Adipose tissue (tissue), 3 donors: Measurements from ENCODE around the gene PGBD5. TPM values are rescaled to one million over a fixed set of nuclear protein-coding genes. Genes with fewer than 3 reads are reported as not detected.

ENCODE experiments used
- H3K27ac ChIP-seq: one replicate; pipeline ENCODE4 v1.5.1; 2013; ENCODE audit warnings: low read depth, low read length
- WGBS, 3 donors: extraction: QIAGEN DNeasy Blood & Tissue Kit; methylation state at CpG; one replicate each; pipeline ENCODE4 v1.1.7; 2013; 5-methylcytosine and 5-hydroxymethylcytosine counted together
- polyA plus RNA-seq, 3 donors: library from polyadenylated mRNA; stranded (reverse); fragments of 200-250 nt; gene quantifications; one replicate each; pipeline ENCODE4 v1.2.3, GENCODE V29; 2013
- donor health status: healthy with polysubstance abuse.
- donor health status: Bipolar disorder and iron deficiency.
- donor health status: healthy.

PGBD5 gene
- polyA plus RNA-seq, 3 donors, result 0.48 to 15.7 TPM; not detected in 1

GRCh38 chr1:230361941-230362340 is 64.2 kb downstream of the PGBD5 start:
- 86 to 87% (median 87%) methylated on average over 10 of the region's 10 CpGs for WGBS, 3 donors
- no peak overlapping the region for H3K27ac ChIP-seq

- 63 to 90% (median 72%) methylated on average over 7 of the region's 7 CpGs for WGBS, 3 donors
Measured at GRCh38 chr1:230359992-230360668, 66.0 kb downstream of the PGBD5 start.

GRCh38 chr1:230356869-230357794 is 69.0 kb downstream of the PGBD5 start:
- WGBS, 3 donors, result 85 to 88% (median 88%) methylated on average over 46 to 47 of the region's 47 CpGs
- no peak overlapping the region for H3K27ac ChIP-seq

More at GRCh38 chr1:230359992-230360668, 66.0 kb downstream of the PGBD5 start:
- no peak overlapping the region for H3K27ac ChIP-seq

- 82 to 89% (median 83%) methylated on average over 6 of the region's 6 CpGs for WGBS, 3 donors
- no peak overlapping the region for H3K27ac ChIP-seq
Measured at GRCh38 chr1:230356190-230356589, 69.9 kb downstream of the PGBD5 start.

DNA sequence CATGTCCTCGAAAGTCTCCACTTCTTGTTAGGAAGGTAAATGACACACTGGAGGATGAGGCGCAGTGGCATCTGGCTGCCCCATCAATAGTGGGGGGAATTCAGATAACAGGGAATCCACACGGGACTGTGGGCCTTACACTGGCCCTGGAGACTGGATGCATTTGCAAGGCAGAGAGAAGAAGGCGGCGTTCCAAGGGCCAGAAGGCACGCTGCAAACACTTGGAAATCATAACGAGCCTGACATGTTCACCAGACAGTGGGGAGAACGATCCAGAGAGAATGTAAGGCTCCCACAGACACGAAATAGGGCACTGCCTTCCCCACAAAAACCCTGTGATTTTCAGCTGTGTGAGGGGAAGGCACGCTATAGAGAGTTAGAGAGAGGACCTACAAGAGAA is 70.5 kb downstream of the PGBD5 start:
- 83 to 85% (median 83%) methylated on average over 10 of the region's 10 CpGs for WGBS, 3 donors

DNA sequence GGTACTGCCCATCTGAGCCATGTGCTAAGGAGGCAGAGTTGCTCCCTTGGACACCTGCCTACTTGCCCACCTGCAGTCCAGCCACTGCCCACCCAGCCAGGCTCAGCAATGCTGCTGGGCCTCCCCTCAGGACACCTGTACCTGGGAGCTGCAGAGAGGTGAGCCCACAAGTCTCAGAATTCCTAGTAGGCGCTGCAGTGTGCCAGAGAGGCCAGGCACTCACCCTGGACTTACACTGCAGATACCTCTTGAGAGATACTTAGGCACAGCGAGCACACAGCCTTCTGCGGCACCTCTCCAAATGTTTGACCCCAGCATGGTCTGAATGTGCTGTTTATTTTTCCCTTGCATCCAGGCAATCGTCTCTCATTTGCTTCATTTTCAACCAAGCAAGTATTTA is 71.0 kb downstream of the PGBD5 start:
- 84 to 88% (median 85%) methylated on average over 4 of the region's 4 CpGs for WGBS, 3 donors
- H3K27ac ChIP-seq, result no peak overlapping the region

More for the DNA sequence above, 70.5 kb downstream of the PGBD5 start:
- no peak overlapping the region for H3K27ac ChIP-seq

GRCh38 chr1:230354005-230354404 is 72.1 kb downstream of the PGBD5 start:
- no peak overlapping the region for H3K27ac ChIP-seq
- WGBS, 3 donors, result 79 to 88% (median 81%) methylated on average over 4 of the region's 4 CpGs

DNA sequence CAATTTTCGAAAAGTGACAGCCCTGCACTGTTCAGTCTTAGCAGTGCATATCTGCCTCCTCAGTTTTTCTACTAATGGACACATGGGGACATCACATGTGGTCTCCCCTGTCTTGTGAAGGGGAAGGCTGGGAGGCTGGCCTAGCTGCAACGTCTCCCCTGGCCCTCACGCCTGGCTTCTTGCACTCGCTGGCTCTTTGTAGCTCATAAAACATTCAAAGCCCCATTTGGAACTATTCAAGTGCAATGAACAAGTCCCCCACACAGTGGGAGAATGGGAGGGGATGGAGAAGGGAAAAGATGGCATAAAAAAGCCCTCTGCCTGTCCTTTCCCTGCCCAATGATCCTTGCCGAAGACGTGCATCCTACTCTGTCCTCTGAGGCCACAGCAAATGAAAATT is 73.6 kb downstream of the PGBD5 start:
- no peak overlapping the region for H3K27ac ChIP-seq
- 74 to 91% (median 83%) methylated on average over 6 of the region's 6 CpGs for WGBS, 3 donors

- 73 to 88% (median 82%) methylated on average over 6 of the region's 6 CpGs for WGBS, 3 donors
- no peak overlapping the region for H3K27ac ChIP-seq
Measured at GRCh38 chr1:230351983-230352382, 74.1 kb downstream of the PGBD5 start.

GRCh38 chr1:230351514-230351913 is 74.6 kb downstream of the PGBD5 start:
- H3K27ac ChIP-seq, result no peak overlapping the region
- WGBS, 3 donors, result 21 to 41% (median 23%) methylated on average over 2 of the region's 2 CpGs

DNA sequence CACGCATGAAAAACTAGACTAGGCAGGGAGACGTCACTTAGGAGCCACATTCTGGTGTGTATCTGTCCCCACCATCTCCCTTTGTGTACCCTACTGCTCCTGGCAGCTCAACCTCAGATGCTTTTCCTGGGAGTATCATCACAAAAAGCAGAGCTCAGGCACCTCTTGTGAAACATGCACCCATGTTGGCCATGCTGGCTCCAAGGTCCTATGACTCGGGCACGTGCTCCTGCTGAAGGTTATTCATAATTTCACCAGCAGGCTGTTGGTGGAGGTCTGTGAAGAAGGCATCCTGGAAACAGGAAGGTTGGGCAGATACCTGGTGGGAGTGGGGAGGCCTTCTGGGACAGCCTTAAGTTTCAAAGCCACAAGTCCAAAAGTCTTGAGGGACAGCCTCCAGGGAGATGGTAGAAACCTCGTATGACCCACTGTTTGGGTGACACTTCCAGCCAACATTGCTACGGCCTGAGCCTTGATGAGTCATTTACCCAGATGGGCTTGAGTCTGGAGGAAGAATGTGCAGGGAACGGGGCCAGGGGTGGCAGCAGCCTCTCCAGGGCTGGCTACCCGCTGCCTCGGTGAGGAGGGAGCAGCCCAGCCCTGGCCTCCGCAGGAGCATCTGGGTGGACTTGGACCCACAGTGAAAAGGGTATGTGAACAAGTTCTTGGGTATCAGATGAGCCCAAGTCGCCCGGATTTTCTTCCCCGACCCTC is 75.8 kb downstream of the PGBD5 start:
- WGBS, 3 donors, result 86 to 88% (median 87%) methylated on average over 13 of the region's 13 CpGs
- no peak overlapping the region for H3K27ac ChIP-seq

DNA sequence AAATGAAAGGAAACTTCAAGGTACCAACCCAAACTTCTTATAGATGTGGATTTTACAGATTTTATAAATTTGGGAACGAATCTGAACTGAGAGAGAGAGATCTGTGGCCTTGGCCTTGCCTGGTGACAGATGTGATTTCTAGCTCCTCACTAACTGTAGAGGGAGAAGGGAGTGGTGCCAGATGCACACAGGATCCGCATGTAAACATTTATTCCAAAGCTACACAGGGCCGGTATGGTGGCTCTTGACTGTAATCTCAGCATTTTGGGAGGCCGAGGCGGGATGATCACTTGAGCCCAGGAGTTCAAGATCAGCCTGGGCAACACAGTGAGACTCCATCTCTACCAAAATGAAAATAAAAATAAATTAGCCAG is 77.1 kb downstream of the PGBD5 start:
- 44 to 86% (median 82%) methylated on average over 5 of the region's 5 CpGs for WGBS, 3 donors
- H3K27ac ChIP-seq, result no peak overlapping the region

GRCh38 chr1:230348386-230349019 is 77.6 kb downstream of the PGBD5 start:
- no peak overlapping the region for H3K27ac ChIP-seq
- WGBS, 3 donors, result 38 to 78% (median 69%) methylated on average over 9 of the region's 9 CpGs

DNA sequence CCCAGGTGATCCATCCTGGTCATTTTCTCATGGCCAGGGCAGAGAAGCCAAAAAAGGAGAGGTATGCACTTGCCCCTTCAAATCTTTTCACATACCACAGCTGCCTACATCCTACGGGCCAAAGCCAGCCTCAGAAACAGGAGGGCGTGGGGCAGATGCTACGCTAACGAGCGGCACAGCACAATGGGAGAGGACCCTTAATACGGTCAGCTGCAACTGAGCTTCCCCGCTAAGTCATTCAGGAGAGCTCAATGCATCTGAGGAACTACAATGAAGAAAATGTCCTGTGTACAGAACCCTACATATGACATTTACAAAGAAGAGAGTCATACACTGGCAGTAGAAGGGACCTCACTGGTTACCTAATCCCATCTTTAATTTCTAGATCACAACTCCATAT is 78.2 kb downstream of the PGBD5 start:
- H3K27ac ChIP-seq, result no peak overlapping the region
- WGBS, 3 donors, result 56 to 94% (median 93%) methylated on average over 7 of the region's 7 CpGs

- no peak overlapping the region for H3K27ac ChIP-seq
- WGBS, 3 donors, result 55 to 81% (median 72%) methylated on average over 7 of the region's 7 CpGs
Measured at GRCh38 chr1:230345139-230345885, 80.8 kb downstream of the PGBD5 start.

- H3K27ac ChIP-seq, result no peak overlapping the region
- WGBS, 3 donors, result 81 to 91% (median 88%) methylated on average over 2 of the region's 2 CpGs
Measured at GRCh38 chr1:230342699-230343098, 83.4 kb downstream of the PGBD5 start.

GRCh38 chr1:230342019-230342418 is 84.1 kb downstream of the PGBD5 start:
- no peak overlapping the region for H3K27ac ChIP-seq
- 50 to 63% (median 63%) methylated on average over 3 of the region's 3 CpGs for WGBS, 3 donors

- no peak overlapping the region for H3K27ac ChIP-seq
- WGBS, 3 donors, result 47 to 81% (median 51%) methylated on average over 3 of the region's 3 CpGs
Measured at GRCh38 chr1:230341162-230341546, 85.0 kb downstream of the PGBD5 start.
